HUES64 (cell line): ENCODE measurements around the gene IREB2.

Source experiments
- H3K27ac ChIP-seq: 2 replicates; pipeline ENCODE4 v1.7.0; 2013; ENCODE audit warnings: low read depth, low read length, inconsistent platforms
- H3K27me3 ChIP-seq: 2 replicates; pipeline ENCODE4 v1.6.1; 2013; ENCODE audit warnings: mild to moderate bottlenecking, low read length; ENCODE audit not compliant: insufficient read depth
- H3K36me3 ChIP-seq: 2 replicates; pipeline ENCODE4 v1.6.1; 2013; ENCODE audit warnings: mild to moderate bottlenecking, low read length; ENCODE audit not compliant: insufficient read depth
- H3K4me1 ChIP-seq: 2 replicates; pipeline ENCODE4 v1.6.1; 2013; ENCODE audit warnings: mild to moderate bottlenecking, low read length, moderate library complexity; ENCODE audit not compliant: insufficient read depth
- H3K4me3 ChIP-seq: 2 replicates; pipeline ENCODE4 v1.5.1; 2013; ENCODE audit warnings: mild to moderate bottlenecking, low read length, moderate library complexity
- H3K9ac ChIP-seq: 2 replicates; pipeline ENCODE4 v1.6.1; 2013; ENCODE audit warnings: mild to moderate bottlenecking, low read depth, low read length
- H3K9me3 ChIP-seq: 2 replicates; pipeline ENCODE4 v1.6.1; 2013; ENCODE audit warnings: low read depth, low read length; ENCODE audit not compliant: insufficient read depth
- WGBS: fragments of 150-250, 120-280 bp; methylation state at CpG from one replicate; pipeline ENCODE4 v1.1.7; 2013; ENCODE audit warnings: missing lambda C conversion rate; 5-methylcytosine and 5-hydroxymethylcytosine counted together

Gene IREB2

DNA sequence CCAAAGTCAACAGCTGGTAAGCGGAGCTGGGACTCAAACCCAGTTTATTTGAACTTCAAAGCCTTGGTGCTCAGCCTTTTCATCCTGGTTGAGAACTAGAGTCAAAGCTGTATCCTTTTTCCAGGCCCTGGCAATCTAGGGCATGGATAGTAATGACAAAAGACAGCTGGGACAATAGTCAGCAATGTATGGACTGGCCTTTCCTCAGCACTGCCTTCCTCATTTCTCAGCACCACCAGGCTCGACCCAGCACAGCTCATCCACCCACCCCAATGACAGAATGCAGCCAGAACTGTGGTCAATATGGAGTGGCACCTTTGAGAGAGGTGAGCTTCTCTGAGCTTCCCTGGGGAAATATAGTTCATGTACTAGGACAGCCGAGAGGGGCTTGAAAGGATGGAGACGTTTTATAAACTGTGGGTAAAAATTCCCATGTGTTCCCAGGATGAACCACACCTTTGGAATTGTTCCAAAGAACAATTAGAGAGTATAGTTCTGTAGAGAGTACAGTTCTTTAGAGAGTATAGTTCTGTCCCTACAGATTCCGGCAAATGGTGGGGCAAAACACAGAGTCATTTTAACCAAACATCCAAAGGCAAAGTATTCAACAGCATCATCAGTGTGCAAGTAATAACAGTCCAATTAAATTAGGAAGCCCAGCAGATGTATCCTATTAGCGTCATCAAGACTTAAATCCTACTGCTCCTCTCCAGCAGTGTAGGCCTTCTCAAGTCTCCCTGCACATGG, 30.2 kb upstream of the IREB2 start:
- Histone ChIP-seq H3K4me3 (no peak overlapping the region), H3K27me3 (no peaks in the 10 kb centered on the region), H3K9ac (no peak overlapping the region), H3K27ac (no peak overlapping the region), H3K9me3 (no peaks in the 10 kb centered on the region), H3K4me1 (no peaks in the 10 kb centered on the region), H3K36me3 (no peaks in the 10 kb centered on the region)
- WGBS, result 91% methylated on average over 6 of the region's 6 CpGs

DNA sequence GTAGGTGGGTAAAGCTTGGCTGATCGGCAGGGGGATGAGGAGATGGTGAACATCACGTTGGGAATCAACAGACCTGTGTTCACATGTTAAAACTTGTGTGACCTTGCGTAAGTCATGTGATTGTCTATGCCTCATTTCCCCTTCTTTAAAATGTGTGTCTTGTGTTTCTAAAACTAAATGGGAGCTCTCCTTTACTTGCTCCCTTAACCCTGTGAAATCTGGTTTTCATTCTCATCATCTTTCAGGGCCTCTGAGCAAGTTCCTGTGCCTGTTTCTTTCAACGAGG, 29.7 kb upstream of the IREB2 start:
- 82% methylated on average over 4 of the region's 4 CpGs for WGBS
- Histone ChIP-seq H3K9me3 (no peaks in the 10 kb centered on the region), H3K36me3 (no peaks in the 10 kb centered on the region), H3K9ac (no peak overlapping the region), H3K27ac (no peak overlapping the region), H3K4me1 (no peaks in the 10 kb centered on the region), H3K4me3 (no peak overlapping the region), H3K27me3 (no peaks in the 10 kb centered on the region)

DNA sequence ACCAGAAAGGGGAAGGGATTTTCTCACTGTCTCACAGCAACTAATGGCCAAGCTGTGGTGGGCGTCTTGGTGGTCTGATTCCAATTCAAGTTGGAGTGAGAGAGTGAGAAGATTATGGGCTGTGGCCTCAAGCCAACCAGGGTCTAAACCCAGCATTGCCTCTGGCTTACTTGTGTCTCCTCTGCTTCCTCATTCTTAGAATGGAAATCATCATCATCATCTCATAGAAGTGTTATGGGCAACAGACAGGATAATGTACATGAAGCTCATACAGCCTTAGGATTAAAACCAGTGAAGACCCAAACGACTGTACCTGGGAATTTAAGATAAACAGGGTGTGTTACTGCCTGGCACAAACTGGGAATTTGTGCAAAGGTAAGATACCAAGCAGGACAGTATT, 29.1 kb upstream of the IREB2 start:
- Histone ChIP-seq H3K9me3 (no peaks in the 10 kb centered on the region), H3K4me3 (no peak overlapping the region), H3K27ac (no peak overlapping the region), H3K9ac (no peak overlapping the region), H3K4me1 (no peaks in the 10 kb centered on the region), H3K36me3 (no peaks in the 10 kb centered on the region), H3K27me3 (no peaks in the 10 kb centered on the region)
- WGBS, result 77% methylated on average over 2 of the region's 2 CpGs

DNA sequence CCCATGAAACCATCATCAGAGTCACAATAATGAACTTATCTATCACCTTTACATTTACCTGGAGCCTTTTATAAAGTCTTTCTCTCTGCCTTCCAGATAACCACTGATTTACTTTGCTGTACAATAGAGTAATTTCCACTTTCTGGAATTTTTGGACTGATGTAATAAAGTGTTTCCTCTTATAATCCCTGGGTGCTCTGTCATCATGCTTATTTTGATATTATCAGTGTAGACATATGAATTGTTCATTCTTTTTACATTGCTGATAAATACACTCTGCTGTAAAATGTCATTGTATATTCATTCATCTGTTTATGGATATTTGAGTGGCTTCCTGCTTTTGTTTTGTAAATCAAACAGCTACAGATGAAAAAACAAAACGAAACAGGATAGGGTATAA, 27.0 kb upstream of the IREB2 start:
- Histone ChIP-seq H3K36me3 (no peaks in the 10 kb centered on the region), H3K9ac (no peak overlapping the region), H3K27ac (no peak overlapping the region), H3K4me1 (no peaks in the 10 kb centered on the region; the same call in 1 of the 2 replicates), H3K4me3 (no peak overlapping the region), H3K9me3 (no peaks in the 10 kb centered on the region), H3K27me3 (no peaks in the 10 kb centered on the region)
- WGBS, result 70% methylated on average over 1 of the region's 1 CpG

DNA sequence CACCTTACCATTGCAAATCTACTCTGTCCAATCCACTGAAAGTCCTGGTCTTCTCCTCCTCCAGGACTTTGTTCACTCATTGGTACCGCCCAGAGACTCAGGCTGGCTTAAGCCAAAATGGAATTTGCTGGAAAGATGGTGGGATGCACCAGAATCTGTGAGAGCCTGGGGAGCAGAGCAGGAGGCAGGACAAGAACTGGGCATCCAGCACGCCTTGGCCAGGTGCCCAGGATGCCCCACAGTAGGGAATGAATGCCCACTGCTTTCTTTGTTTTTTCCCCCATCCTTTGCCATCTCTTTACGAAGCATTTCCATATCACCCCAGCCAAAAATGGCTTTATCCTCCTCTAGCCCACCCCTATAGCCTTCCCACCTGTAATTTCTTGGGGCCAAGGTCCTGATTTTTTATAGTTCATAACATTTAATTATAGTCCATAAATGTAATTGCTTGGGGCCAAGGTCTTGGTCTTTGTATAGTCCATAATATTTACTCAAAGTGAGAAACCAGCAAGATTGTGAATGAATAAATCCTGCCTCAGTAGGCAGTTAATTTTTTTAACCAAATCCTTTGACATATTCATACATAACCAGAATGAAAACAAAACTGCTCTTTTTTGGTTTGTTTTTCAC, 23.3 kb upstream of the IREB2 start:
- no peak overlapping the region for H3K27ac ChIP-seq
- WGBS, result 91% methylated on average over 3 of the region's 3 CpGs
- H3K36me3 ChIP-seq, result no peaks in the 10 kb centered on the region
- no peak overlapping the region for H3K9ac ChIP-seq
- no peaks in the 10 kb centered on the region for H3K9me3 ChIP-seq
- H3K4me3 ChIP-seq, result no peak overlapping the region
- H3K27me3 ChIP-seq, result no peaks in the 10 kb centered on the region
- no peaks in the 10 kb centered on the region; the same call in 1 of the 2 replicates for H3K4me1 ChIP-seq

- Histone ChIP-seq H3K4me3 (no peak overlapping the region), H3K9ac (no peak overlapping the region), H3K9me3 (no peaks in the 10 kb centered on the region), H3K27ac (no peak overlapping the region), H3K36me3 (no peaks in the 10 kb centered on the region), H3K27me3 (no peaks in the 10 kb centered on the region), H3K4me1 (no peaks in the 10 kb centered on the region; the same call in 1 of the 2 replicates)
- 68% methylated on average over 4 of the region's 4 CpGs for WGBS
These were observed 22.7 kb upstream of the IREB2 start for GRCh38 chr15:78415284-78415683.

DNA sequence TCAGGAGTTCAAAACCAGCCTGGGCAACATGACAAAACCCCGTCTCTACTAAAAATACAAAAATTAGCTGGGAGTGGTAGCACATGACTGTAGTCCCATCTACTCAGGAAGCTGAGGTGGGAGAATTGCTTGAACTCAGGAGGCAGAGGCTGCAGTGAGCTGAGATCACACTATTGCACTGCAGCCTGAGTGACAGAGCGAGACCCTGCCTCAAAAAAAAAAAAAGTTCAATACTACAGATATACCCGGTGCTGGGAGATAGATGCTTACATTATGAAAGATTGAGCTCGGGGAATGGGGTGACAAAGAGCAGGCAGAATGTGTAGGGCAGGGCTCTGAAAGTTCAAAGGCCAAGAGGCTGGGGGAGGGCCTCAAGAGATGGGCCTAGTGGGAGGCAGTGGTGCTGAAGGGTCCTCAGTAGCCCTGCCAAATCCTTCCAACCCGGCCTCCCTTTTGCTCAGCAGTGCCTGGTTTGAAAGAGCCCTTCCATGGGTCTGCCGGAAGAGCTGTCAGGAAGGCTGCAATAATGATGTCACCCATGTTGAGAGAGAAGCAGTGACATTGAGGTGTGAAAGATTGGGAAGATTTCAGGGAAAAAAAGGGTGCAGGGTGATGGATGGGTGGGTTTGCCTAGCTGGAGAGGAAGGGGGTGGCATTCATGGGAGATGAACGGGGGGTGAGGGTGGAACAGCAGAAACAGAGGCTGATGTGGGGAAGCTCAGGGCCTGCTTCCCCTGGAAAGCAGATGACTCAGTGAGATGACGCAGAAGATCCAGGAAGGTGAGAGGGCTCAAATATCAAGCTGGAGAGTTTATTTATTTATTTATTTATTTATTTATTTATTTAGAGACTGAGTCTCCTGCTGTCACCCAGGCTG, 20.0 kb upstream of the IREB2 start:
- H3K4me3 ChIP-seq, result no peak overlapping the region
- WGBS, result 92% methylated on average over 6 of the region's 8 CpGs
- no peaks in the 10 kb centered on the region for H3K9me3 ChIP-seq
- no peaks in the 10 kb centered on the region for H3K36me3 ChIP-seq
- no peaks in the 10 kb centered on the region for H3K27me3 ChIP-seq
- H3K4me1 ChIP-seq, result no peaks in the 10 kb centered on the region; the same call in 1 of the 2 replicates
- H3K9ac ChIP-seq, result no peak overlapping the region
- no peak overlapping the region for H3K27ac ChIP-seq

GRCh38 chr15:78418686-78419085, 19.3 kb upstream of the IREB2 start:
- no peak overlapping the region for H3K9ac ChIP-seq
- H3K4me1 ChIP-seq, result no peaks in the 10 kb centered on the region; the same call in 1 of the 2 replicates
- H3K4me3 ChIP-seq, result no peak overlapping the region
- WGBS, result 84% methylated on average over 9 of the region's 9 CpGs
- H3K36me3 ChIP-seq, result no peaks in the 10 kb centered on the region
- no peaks in the 10 kb centered on the region for H3K9me3 ChIP-seq
- H3K27ac ChIP-seq, result no peak overlapping the region
- no peaks in the 10 kb centered on the region for H3K27me3 ChIP-seq

DNA sequence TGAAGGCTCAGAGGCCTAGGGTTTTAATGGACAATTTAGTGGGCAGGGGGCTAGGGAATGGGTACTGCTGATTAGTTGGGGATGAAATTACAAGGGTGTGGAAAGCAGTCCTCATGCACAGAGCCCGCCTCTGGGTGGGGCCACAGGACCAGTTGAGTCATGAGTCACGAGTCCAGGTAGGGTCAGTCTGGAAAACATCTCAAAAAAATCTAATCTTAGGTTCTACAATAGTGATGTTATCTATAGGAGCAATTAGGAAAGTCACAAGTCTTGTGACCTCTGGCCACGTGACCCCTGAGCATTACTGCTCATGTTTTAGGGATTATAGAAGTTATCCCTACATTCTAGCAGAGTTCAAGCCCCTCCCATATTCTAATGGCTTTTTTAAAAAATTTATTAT, 18.6 kb upstream of the IREB2 start:
- Histone ChIP-seq H3K9me3 (no peaks in the 10 kb centered on the region), H3K4me1 (no peaks in the 10 kb centered on the region; the same call in 1 of the 2 replicates), H3K4me3 (no peak overlapping the region), H3K36me3 (no peaks in the 10 kb centered on the region), H3K27me3 (no peaks in the 10 kb centered on the region), H3K9ac (no peak overlapping the region), H3K27ac (no peak overlapping the region)
- WGBS, result 83% methylated on average over 2 of the region's 3 CpGs

- Histone ChIP-seq H3K27ac (no peak overlapping the region), H3K4me1 (no peaks in the 10 kb centered on the region; the same call in 1 of the 2 replicates), H3K4me3 (no peak overlapping the region), H3K9ac (no peak overlapping the region), H3K36me3 (no peaks in the 10 kb centered on the region), H3K9me3 (no peaks in the 10 kb centered on the region), H3K27me3 (no peaks in the 10 kb centered on the region)
- 96% methylated on average over 4 of the region's 4 CpGs for whole genome bisulfite sequencing
These were observed 17.8 kb upstream of the IREB2 start for GRCh38 chr15:78420220-78420619.

GRCh38 chr15:78420766-78421165, 17.2 kb upstream of the IREB2 start:
- Histone ChIP-seq H3K27me3 (no peaks in the 10 kb centered on the region), H3K9me3 (no peaks in the 10 kb centered on the region), H3K27ac (no peak overlapping the region), H3K36me3 (no peaks in the 10 kb centered on the region), H3K4me3 (no peak overlapping the region), H3K4me1 (no peaks in the 10 kb centered on the region; the same call in 1 of the 2 replicates), H3K9ac (no peak overlapping the region)
- 94% methylated on average over 8 of the region's 8 CpGs for WGBS
